HG03469 (cell line): Measurements from ENCODE around the gene ZKSCAN4.

Experiments used
- ATAC-seq: cut with Tn5 transposase; IDR thresholded peaks from one replicate; pipeline ENCODE4 v1.9.1; 2021; ENCODE audit warnings: mild to moderate bottlenecking, moderate library complexity, moderate number of reproducible peaks; ENCODE audit not compliant: unreplicated experiment

ZKSCAN4 gene

DNA sequence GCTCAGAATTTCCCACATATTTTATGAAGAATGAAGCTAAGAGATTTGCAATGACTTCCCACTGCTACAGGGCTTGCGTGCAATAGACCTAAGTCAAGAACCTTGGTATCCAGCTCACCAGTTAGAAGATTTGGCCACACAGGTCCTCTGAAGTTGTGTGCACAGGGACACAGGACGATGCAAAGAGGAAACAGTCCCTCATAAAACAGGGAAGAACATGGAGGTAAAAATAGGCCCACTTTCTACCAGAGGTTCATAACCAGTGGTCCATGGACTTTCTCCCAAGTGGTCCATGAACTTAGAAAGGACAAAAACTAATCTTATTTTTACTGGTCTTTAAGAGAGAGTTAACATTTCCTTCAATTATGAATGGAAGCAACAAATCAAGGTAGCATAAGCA lies 1.3 kb downstream of the ZKSCAN4 start:
- no peak for ATAC-seq

DNA sequence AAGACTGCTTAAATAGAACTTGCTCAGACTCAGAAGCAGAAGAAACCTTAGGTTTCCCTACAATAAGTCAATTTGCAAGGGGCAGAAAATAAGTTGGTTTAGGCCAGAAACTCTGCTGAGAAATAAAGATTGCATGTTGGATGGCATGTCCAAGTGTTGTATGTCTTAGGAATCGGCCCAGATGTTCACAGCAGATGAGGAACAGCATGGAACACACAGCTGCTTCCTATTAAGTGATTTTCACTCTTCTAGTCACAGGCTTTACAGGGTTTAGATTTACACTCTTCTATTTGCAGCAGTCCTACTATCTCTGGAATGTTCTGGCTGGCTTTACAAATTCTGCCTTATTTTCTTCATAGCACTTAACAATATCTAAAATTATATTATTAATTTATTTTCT lies 3.2 kb downstream of the ZKSCAN4 start:
- no peak for ATAC-seq

DNA sequence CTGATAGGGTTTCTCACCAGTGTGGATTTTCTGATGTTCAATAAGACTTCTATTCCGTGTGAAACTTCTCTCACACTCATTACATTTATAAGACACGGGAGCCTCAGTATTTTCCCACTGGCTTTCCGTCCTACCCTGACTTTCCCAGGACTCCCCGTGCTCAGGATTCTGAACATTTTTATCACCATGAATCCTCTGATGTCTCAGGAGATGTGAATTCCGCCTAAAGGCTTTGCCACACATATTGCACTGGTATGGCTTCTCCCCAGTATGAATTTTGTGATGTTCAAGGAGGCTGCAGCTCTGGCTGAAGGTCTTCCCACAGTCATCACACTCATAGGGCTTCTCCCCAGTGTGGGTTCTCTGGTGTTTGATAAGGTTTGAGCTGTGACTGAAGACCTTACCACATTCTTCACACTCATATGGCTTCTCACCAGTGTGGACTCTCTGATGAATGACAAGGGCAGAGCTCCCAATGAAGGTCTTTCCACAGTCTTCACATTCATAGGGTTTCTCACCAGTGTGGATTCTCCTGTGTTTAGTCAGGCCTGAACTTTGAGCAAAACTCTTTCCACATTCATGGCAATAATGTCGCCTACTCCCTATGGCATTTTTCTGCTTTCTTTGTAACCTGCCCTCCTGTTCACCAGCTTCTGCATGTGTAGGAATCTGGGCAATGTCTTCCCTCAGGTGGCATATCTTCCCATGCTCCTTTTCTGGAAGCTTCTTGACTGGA lies 6.7 kb downstream of the ZKSCAN4 start:
- ATAC-seq = no peak

DNA sequence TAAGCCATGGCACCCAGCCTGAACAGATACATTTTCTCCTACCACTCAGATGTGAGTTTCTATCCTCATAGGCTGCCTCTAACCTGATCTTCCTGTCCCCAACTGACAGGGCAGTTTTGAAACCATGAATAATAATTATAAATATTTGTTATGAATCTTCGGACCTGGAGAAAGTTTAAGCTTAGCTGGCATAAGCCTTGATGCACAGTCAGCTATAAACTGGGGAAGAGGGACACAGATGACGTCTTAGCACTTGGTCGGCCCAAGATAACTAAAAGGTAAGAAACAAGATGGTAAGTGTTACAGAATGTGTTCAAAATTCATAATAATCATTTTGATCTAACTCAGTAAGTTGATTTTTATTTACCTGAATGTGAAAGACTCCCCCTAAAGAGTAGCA lies 8.1 kb downstream of the ZKSCAN4 start:
- ATAC-seq = no peak

DNA sequence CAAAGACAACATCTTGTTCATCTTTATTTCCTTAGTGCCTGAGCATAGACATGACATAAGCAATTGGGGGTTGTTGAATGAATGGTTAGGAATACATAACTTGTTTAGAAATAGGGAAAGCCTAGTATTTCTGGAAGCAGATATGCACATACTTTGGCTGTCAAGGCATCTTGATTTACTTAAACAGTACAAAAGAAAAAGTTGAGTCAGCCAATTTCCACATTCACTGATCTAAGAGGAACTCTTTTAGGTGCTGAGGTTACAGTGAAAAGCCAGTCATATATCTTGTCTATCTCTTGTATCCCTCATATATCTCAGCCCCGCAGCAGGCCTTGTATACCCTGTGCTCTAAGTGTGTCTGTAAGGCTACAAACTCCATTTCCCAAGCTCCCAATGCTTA lies 11.6 kb downstream of the ZKSCAN4 start:
- no peak for ATAC-seq

DNA sequence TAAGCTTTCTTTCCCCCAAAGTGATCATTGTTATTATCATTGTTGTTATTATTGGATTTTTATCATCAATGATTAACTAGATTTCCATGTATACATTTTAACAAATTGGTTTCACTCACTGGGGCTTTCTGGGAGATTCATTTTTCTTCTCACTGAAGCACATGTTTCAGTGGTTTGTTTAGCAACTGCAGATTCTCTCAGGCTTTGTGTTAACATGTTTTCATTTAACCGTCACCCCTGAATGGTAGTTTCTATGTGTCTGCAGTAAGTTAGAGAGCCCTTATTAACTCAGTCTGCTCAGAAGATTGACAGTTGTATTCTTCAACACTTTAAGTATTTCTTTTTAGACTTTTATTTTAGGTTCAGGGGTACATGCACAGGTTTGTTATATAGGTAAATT lies 12.4 kb downstream of the ZKSCAN4 start:
- no peak for ATAC-seq

DNA sequence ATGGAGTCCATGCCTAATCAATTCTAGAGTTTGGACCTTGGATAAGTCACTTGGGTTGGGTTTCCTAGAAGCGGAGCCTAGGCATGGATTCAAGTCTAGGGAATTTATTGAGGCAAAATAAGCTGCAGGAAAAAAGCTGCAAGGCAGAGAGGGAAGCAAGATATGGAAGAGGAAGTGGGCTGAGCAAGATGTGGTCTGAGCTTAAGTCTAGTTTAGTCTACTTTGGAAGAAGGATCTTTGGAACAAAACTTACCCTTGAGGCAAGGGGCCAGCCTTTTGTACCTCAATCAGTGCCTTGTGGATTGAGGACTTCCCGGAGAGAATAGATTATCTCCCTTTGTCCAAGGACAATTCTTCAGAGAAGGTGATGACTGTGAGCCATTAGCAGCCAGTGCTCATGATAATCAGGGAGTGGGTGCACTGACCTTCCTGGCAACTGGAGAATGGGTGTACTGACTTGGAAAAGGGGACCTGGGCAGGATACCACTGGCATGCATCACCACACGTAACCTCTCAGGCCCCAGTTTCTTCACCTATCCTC lies 16.1 kb downstream of the ZKSCAN4 start:
- ATAC-seq = no peak

DNA sequence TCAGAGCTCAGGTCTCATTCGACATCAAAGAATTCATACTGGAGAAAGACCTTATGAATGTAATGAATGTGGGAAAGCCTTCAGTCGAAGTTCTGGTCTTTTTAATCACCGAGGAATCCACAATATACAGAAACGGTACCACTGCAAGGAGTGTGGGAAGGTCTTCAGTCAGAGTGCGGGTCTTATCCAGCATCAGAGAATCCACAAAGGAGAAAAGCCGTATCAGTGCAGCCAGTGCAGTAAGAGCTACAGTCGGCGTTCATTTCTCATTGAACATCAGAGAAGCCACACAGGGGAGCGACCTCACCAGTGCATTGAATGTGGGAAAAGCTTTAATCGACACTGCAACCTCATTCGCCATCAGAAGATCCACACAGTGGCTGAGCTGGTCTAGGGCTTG lies 19.3 kb downstream of the ZKSCAN4 start:
- ATAC-seq = no peak

DNA sequence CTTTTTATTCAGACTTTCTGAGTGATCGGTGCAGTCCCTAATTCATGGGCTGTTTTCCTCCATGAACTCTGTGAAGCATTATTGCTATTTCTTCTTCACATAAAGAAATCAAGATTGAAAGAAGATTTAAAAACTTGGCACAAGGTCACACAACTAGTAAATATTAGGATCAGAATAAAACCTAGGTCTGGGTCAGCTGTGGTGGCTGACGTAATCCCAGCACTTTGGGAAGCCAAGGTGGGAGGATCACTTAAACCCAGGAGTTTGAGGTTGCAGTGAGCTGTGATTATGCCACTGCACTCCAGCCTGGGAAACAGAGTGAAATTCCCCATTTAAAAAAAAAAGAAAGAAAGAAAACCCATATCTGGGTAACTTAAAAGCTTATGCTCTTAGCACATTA lies 25.6 kb downstream of the ZKSCAN4 start:
- ATAC-seq = no peak

DNA sequence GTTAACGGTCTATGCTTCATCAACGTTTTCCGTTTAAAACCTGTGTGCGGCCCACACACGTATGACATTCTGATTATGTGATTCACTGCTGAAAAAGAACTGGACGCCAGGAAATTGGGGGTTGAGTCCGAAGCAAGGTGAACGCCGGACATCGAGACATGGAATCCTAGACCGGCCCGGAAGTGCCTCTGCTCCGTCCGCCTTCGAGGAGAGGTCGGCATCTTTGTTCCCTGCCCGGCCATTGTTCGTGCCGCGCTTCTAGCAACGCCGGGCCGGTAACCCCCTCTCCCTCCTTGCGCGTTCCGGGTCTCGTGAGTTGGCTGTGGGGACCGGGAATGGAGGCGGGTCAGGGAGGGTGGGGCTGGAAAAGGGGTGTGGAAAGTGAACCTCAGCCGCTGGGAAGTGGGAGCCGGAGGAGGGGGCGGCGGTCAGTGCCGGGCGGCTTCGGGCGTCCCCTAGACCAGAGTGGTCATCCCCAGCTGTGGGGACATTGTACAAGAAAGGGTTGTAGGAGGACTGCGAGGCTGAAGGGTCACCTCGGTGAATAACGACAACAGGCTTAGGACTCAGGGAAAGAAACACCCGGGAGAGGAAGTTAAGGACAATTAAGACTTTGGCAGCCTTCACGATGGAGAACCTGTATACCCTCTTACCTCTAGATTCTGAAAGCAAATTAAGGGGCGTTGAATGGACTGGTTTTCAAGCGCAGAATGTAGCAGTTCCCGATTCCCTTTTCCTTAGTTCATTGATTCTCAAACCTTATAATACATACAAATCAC lies 26.8 kb downstream of the ZKSCAN4 start, which contains the start of gene ZSCAN9:
ZSCAN9 (plus strand) TSS at position 220 of the 779 bp plus-strand sequence. CDS start 1,810 bp downstream, outside the sequence.
- no peak for ATAC-seq

DNA sequence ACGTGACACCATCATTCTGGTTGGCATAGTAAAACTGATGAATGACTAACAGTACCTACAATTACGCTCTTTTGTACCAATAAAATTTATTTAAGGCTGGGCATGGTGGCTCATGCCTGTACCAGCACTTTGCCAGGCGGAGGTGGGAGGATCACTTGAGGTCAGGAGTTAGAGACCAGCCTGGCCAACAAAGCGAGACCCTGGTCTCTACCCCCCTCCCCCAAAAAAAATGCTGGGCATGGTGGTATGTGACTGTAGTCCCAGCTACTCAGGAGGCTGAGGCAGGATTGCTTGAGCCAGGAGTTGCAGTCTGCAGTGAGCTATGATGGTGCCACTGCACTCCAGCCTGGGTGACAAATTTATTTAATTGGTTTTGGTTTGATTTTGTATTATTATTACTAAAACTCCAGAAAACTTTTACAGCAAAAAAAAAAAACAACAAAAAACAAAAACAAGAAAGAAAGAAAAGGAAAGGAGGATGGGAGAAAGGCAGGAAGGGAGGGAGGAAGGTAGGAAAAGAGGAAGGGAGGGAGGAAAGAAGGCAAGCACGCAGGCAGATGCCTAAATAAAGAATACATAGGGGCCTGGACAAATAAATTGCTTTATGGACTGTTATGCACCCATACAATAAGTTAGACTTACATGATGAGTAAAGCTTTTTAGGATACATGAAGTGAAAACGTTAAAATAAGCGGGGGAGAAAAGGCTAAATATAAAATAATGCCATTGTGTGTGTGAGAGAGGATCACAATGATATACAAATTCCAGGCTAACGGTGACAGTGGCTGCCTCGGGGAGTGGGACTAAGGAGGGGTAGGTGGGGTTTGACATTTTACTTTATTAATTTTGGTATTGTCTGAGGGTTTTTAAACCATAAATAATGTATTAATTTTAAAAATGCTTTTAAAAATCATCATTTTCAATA lies 27.7 kb downstream of the ZKSCAN4 start:
- no peak for ATAC-seq

DNA sequence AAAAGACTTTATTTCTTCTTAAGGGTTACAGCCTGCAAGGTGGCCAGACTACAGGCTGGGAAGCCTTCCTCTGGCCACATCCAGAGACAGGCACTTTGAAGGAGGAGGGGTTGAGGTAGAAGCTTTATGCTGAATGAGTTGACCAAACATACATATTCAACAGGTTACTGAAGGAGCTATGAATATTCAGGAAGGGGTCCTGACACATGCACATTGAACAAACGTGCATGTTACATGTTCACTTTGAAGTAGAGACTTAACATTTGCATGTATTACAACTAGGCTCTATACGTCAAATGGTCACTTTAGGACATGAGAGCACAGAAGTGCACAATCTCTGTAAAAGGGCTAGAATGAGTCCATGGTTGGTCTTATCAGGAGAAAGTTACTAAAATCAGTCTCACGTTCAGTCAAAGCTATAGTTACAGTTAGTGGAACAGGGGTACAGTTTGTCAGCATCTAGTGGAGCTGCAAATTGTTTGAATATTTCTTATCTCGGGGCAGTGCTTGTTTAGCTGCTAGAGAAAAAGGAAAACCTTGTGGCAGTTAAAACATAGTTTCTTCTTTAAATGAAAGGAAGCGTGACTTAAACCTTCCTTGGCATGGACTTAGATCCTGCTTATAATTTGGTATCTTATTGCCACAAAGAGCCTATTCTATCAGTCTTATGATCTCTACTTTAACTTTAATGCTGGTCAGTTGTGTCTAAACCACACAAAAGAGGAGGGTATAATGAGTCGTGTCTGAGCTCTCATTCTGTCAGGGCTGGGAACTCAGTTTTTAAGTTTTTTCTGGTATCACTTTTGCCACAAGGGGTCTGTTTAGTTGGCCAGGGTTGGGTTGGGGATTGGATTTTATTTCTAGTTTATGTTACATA lies 31.6 kb downstream of the ZKSCAN4 start:
- no peak for ATAC-seq

DNA sequence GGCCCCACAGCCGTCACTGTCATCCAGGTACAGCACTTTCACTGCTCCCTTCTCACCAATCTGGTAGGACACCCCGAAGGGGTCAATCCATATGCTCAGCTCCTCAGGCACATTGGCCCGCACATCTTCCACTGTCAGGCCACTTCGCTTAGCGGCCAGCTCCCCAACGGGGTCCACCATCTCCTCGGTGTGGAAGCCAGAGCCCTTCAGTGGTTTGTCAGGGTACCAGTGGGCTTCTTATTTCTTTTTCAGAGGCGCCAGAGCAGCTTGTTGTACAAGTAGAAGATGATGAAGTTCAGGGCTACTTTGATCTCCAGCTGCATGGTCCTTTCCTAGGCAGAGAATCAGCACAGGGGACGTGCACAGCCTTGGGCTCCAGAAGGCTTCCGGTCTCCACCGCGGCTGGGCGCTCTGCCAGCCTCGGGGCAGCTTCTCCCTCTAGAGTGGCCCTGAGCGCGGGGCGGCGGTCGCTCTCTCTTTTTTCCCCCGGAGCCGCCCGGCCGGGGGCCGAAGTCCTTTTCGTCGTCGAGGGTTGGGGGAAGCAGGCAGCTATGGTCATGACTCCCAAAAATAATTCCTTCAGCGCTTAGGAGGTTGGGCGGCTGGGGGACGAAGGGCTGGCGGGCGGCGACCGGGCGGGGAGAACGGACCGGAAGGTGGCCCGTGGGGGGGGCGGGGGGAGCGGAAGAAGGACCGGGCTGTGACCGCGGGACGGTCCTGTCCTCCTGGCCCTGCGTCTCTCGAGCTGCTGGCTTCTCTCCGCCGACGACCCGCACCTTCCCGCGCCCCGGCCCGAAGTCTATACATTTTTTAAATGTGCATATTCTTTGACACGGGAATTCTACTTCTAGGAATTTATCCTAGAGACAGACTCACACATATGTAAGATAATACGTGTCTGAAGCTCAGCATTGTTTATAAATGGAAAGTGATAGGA lies 33.5 kb downstream of the ZKSCAN4 start:
- no peak for ATAC-seq

DNA sequence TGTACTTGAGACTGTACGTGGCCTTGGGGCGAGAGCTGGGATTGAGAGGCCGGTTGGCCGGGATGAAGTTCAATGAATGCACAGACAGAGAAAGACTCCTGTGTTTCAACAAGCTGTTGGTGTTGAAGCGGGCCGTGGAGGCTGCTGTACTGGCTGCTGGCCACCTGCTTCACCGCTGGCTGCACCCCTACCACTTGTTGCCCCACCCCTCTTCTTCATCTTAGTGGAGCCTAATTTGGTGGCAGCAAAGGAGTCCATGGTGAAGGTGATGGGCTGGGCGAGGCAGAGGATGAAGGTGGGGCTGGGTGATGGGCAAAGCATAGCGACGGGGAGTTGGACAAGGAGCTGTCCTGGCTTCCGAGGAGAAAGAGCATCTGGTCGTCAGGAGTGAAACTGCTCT lies 34.2 kb downstream of the ZKSCAN4 start:
- ATAC-seq = no peak

DNA sequence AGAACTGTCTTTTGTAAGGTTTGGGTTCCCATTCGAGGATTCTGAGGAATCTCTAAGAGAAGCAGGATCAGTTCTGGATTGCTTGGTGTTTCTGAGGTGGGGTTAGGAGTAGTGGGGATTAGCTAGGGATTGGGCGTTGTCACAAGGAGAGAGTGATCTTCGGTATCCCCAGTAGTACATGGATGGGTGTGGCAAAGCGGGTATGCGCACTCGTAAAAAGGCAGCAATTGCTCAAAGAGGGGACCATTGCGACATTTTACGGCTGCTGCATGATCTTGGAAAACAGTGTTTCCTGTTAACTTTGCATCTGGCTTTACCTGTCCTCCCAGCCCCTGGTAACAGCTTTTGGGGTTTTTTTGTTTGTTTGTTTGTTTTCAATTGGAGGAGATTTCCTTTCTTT lies 36.6 kb downstream of the ZKSCAN4 start:
- no peak for ATAC-seq

DNA sequence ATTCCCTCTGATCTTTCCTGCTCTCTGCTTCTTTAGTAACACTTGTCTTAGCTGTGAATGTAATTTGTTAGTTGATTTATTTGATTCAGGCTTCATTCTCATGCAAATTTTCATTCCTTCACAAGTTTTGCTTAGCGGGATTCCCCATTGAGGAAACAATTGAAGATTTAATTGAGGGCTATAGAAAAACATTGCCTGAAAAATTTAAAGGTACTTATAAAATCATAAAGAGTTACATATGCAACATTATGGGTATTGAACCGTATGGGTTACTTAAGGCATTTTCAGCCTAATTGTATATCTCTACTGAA lies 38.9 kb downstream of the ZKSCAN4 start:
- ATAC-seq = no peak

DNA sequence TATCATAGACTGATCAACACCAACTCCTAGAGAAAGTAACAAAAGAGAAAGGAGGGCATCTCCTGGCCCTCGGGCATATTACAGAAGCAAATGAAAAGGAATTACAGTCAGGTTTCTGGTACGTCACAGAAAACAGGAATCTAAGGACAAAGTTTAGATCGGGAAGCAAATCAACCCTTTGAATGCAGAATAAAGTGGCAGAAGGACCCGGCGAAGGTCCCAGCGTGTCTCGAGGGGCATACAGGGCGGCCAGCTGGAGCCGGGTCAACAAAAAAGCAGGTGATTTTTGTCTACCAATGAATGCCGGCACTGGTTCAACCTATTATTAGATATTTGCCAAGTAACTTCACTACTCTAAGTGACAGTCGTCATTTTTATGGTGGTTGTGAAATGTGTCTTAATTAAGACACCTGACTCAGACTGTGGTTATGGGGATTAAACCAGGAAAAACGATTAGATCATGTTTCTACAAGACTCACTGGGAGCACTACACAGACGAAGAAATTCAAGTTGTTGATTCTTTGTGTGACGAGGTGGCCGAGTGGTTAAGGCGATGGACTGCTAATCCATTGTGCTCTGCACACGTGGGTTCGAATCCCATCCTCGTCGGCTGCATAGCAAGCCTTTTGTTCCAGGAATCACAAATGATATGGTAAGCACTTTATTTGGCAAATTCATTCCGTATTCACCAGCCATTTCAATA lies 39.4 kb downstream of the ZKSCAN4 start:
- ATAC-seq = no peak

DNA sequence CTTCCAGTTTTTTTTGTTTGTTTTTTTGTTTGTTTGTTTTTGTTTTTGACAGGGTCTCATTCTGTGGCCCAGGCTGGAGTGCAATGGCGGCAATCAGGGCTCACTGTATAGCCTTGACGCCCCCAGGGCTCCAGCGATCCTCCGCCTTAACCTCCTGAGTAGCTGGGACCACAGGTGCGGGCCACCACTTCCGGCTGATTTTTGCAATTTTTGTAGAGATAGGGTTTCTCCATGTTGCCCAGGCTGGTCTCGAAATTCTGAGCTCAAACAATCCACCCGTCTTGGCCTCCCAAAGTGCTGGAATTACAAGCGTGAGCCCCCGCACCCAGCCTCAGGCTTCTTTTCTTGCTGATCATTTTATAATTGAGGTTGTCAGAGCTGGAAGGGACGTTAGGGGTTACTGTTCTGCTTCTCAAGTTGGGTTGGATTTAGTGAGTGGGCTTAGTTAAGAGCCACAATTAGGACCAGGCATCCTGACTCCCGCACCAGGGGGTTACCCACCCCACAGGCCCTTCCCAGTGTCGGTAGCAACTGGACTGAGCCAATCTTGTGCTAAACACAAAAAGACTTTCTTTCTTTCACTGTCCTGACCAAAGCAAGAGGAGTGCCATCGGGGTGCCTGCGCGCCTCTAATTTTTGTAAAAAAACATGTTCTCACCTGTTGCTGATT lies 40.1 kb downstream of the ZKSCAN4 start:
- ATAC-seq = no peak
